ENCODE measurements around the gene IGSF11. TPM values are rescaled to one million over a fixed set of nuclear protein-coding genes. Genes with fewer than 3 reads are reported as not detected.

Gene IGSF11
- total and polyA plus RNA-seq, 2 of the 4 experiments (the other 2 are of a cell fraction) = 0.18 TPM; not detected in 1

DNA sequence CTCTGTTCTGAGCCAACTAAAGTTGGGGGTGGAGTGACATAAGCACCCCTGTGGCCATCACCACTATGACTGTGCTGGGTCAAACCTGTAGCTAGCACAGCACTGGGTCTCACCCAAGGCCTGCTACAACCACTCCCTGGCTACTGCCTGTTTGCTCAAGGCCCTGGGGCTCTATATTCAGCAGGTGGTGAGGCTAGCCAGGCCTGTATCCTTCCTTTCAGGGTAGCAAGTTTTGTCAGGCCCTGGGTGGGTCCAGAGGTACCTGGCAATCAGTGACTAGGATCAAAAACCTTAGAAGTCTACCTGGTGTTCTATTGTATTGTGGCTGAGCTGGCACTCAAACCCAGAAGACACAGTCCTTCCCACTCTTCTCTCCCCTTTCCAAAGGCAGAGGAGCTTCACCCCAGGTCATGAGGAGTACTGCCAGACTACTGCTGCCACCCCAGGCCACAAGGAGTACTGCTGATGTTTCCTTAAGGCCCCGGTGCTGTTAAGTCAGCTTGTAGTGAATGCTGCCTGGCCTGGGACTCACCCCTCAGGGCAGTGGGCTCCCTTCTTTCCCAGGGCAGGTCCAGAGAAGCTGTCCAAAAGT lies 170.8 kb downstream of the IGSF11 start:
- Histone ChIP-seq H4K20me1 (ENCODE audit: insufficient read depth, low read length) (no peaks in the 10 kb centered on the region), H2BK5ac (ENCODE audit: low read depth, low read length, poor library complexity, severe bottlenecking) (no peak overlapping the region), H3K4me1 (ENCODE audit: control insufficient read depth, insufficient read depth, low read length) (no peaks in the 10 kb centered on the region), H3K27me3 (ENCODE audit: control insufficient read depth, insufficient read depth, low read length) (no peaks in the 10 kb centered on the region), H3K4ac (ENCODE audit: low read depth, low read length) (no peak overlapping the region), H3K14ac (replicated peaks; ENCODE audit: low read depth, low read length) (no peak overlapping the region), H3K4me3 (ENCODE audit: insufficient read depth, low read depth, low read length) (no peak overlapping the region), H3K27ac (ENCODE audit: insufficient read depth, low read length) (no peak overlapping the region), H4K8ac (ENCODE audit: low read depth in 2 of 2, low read length in 2 of 2) (no peak overlapping the region), H2BK120ac (ENCODE audit: low read depth, low read length) (no peak overlapping the region), H2AK5ac (ENCODE audit: low read depth, low read length) (no peak overlapping the region), H3K36me3 (ENCODE audit: control insufficient read depth, insufficient read depth, low read length) (no peaks in the 10 kb centered on the region), H2BK15ac (ENCODE audit: low read depth, low read length) (no peak overlapping the region), H4K91ac (ENCODE audit: insufficient read depth, low read depth, low read length) (no peak overlapping the region), H3K23ac (ENCODE audit: low read depth, low read length) (no peak overlapping the region), H3K9me3 (ENCODE audit: control insufficient read depth, insufficient read depth, low read length) (no peaks in the 10 kb centered on the region), H3K79me1 (ENCODE audit: low read depth in 1 of 2, low read length in 2 of 2) (no peaks in the 10 kb centered on the region), H3K9me1 (ENCODE audit: insufficient read depth, low read length) (no peaks in the 10 kb centered on the region), H3K9ac (ENCODE audit: low read depth, low read length) (no peak overlapping the region), H3K56ac (ENCODE audit: extremely low read depth, insufficient read depth, low read length) (no peak overlapping the region), H2AK9ac (replicated peaks; ENCODE audit: low read depth, low read length, poor library complexity) (no peak overlapping the region), H2AFZ (replicated peaks; ENCODE audit: low read length, poor library complexity) (no peak overlapping the region), H3K18ac (ENCODE audit: low read depth, low read length) (no peak overlapping the region), H3K4me2 (ENCODE audit: low read depth, low read length) (no peak overlapping the region), H4K5ac (ENCODE audit: low read depth, low read length) (no peak overlapping the region), H2BK20ac (ENCODE audit: low read depth, low read length) (no peak overlapping the region)
- WGBS, 2 experiments (ENCODE audit: extremely low coverage in 2 of 2, insufficient read length in 1 of 2) = no CpG with 5 or more reads among the region's 1 CpG
- intact Hi-C loops (cut with micrococcal nuclease) (no loop called here), dilution Hi-C loops (cut with HindIII; ENCODE audit: low sequenced_read_pairs, unreplicated experiment) (no loop called here), in situ Hi-C loops (cut with MboI; ENCODE audit: low sequenced_read_pairs) (no loop called here)
- DNase-seq (no peak), ATAC-seq (ENCODE audit: low read depth) (0 out of 2 replicates have a peak, but pooled peaks have one; percentile 32)
- POLR2A ChIA-PET (ENCODE audit: unreplicated experiment) = no interaction called here
- CTCF ChIA-PET = no interaction called here
- TF ChIP-seq RCOR1 (IDR thresholded peaks at IDR 0.05; ENCODE audit: insufficient replicate concordance, low read length) (no peak), SMC3 (IDR thresholded peaks at IDR 0.05; ENCODE audit: low read depth, low read length) (no peak), RAD21 (IDR thresholded peaks at IDR 0.05; ENCODE audit: low read length) (no peak), CHD1 (IDR thresholded peaks at IDR 0.05; ENCODE audit: low read depth, low read length) (no peak), POLR2A (IDR thresholded peaks at IDR 0.05; ENCODE audit: low read depth, low read length) (no peak), MAZ (IDR thresholded peaks at IDR 0.05; ENCODE audit: borderline replicate concordance, low read depth, low read length) (no peak), BHLHE40 (IDR thresholded peaks at IDR 0.05; ENCODE audit: low read depth, low read length) (no peak), MAFK (IDR thresholded peaks at IDR 0.05; ENCODE audit: low read depth, low read length) (no peak), MXI1 (IDR thresholded peaks at IDR 0.05; ENCODE audit: borderline replicate concordance, low read depth, low read length) (no peak), RFX5 (IDR thresholded peaks at IDR 0.05; ENCODE audit: low read depth, low read length) (no peak), CEBPB (IDR thresholded peaks at IDR 0.05; ENCODE audit: low read depth, low read length) (no peak), FOS (IDR thresholded peaks at IDR 0.05; ENCODE audit: low read depth, low read length) (no peak), NFE2L2 (IDR thresholded peaks at IDR 0.05; ENCODE audit: low read depth, low read length) (no peak), USF2 (IDR thresholded peaks at IDR 0.05; ENCODE audit: low read depth, low read length) (no peak)
- TF ChIP-seq, protein P1, sequence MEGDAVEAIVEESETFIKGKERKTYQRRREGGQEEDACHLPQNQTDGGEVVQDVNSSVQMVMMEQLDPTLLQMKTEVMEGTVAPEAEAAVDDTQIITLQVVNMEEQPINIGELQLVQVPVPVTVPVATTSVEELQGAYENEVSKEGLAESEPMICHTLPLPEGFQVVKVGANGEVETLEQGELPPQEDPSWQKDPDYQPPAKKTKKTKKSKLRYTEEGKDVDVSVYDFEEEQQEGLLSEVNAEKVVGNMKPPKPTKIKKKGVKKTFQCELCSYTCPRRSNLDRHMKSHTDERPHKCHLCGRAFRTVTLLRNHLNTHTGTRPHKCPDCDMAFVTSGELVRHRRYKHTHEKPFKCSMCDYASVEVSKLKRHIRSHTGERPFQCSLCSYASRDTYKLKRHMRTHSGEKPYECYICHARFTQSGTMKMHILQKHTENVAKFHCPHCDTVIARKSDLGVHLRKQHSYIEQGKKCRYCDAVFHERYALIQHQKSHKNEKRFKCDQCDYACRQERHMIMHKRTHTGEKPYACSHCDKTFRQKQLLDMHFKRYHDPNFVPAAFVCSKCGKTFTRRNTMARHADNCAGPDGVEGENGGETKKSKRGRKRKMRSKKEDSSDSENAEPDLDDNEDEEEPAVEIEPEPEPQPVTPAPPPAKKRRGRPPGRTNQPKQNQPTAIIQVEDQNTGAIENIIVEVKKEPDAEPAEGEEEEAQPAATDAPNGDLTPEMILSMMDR (conservative IDR thresholded peaks at IDR 0.05; ENCODE audit: low read depth, low read length) = no peak
- TF ChIP-seq, protein P2, sequence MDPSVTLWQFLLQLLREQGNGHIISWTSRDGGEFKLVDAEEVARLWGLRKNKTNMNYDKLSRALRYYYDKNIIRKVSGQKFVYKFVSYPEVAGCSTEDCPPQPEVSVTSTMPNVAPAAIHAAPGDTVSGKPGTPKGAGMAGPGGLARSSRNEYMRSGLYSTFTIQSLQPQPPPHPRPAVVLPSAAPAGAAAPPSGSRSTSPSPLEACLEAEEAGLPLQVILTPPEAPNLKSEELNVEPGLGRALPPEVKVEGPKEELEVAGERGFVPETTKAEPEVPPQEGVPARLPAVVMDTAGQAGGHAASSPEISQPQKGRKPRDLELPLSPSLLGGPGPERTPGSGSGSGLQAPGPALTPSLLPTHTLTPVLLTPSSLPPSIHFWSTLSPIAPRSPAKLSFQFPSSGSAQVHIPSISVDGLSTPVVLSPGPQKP (IDR thresholded peaks at IDR 0.05; ENCODE audit: borderline replicate concordance, low read depth, low read length) = no peak
- no TSS peak for BruUV-seq (replicated peaks)
